Stimulated activated CD8-positive, alpha-beta memory T cell treated with anti-CD3 and anti-CD28 coated beads, Interleukin-15, amount 100 ng/mL, for 48 hours (primary cell): ENCODE data around the gene RIMBP2.
"Not testable (repeated sequence)": the region's sequence is repeated elsewhere in the genome, so short reads cannot be mapped to it uniquely, and the experiment has no call there.

Experiments
- DNase-seq, 2 donors: peaks; one replicate each; pipeline ENCODE4 v3.0.0-alpha.2; 2020; ENCODE audit warnings: low read depth in 2 of 2

The RIMBP2 gene

DNA sequence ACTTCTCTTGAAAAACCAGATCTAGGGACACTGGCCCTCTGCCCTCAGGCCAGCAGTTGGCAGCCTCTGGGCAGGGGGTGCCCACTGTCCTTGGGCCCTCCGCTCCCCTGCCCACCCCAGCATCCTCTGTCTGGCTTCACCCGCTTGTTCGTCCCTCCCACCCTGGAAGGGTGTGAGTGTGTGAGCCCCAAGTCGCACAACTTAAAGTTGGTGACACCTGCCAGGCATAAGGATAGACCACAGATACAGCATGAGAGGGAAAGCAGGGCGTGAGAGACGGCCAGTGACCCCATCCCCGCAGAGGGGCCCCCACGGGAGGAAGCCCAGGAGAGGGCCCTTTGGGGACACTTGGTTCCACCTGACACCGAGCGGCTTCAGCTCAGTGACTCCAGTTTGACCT is 23.5 kb upstream of the RIMBP2 start:
- DNase-seq: no peak

DNA sequence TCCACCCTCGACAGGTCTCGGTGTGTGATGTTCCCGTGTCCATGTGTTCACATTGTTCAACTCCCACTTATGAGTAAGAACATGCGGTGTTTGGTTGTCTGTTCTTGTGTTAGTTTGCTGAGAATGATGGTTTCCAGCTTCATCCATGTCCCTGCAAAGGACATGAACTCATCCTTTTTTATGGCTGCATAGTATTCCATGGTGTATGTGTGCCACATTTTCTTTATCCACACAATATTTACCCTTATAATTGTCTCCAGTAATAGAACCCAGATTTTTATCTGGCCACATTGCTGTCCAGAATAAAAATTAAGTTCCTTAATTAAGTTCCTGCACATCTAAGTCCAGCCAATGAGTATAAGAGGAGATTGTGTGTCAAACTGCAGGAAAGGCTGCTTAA is 22.3 kb upstream of the RIMBP2 start:
- not testable (repeated sequence) for DNase-seq

- DNase-seq: no peak
Observed at GRCh38 chr12:130737731-130738130, 21.6 kb upstream of the RIMBP2 start.

GRCh38 chr12:130729344-130729743 is 13.2 kb upstream of the RIMBP2 start:
- DNase-seq: no peak

GRCh38 chr12:130728158-130729058 is 12.3 kb upstream of the RIMBP2 start:
- DNase-seq: no peak

DNA sequence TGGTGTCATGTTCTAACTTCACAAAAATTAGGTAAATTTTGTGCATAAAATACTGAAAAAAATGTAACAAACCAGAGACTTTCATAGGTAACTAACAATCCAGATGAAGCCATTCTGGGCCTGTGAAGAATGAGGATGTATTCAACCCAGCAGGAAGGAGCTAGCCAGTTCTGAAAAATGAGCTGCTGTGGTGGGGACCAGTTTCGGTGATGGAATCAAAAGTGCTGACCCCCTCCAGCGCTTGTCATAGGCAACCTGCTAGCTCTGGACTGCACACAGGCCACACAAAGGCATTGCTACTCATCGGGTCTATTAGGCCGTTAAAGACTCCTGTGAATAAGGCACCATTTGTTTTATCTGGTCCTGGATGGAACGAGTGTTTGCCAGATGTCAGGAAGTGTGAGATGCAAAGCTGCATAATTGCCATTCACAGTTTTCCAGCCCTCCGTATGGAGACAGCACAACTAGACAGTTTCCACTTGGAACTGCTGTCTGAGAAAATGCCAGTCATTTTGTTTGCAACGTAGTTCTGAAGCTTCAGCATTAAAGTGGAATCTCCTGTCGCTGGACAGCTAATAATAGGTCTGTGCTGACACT is 3.3 kb upstream of the RIMBP2 start:
- DNase-seq: no peak

DNA sequence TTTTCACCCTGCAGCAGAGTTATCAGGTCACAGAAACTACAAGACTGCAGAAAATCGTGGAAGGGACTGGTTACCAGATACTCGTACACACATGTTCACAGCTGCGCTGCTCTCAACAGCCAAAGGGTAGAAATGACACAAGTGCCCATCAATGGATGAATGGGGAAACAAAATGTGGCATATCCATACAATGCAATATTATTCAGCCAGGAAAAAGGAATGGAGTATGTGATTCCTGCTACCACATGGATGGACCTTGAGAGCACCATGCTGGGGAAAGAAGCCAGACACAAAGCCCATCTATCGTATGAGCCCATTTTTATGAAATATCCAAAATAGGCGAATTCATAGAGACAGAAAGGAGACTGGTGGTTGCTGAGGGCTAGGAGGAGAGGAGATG is 1.7 kb upstream of the RIMBP2 start:
- no peak for DNase-seq

DNA sequence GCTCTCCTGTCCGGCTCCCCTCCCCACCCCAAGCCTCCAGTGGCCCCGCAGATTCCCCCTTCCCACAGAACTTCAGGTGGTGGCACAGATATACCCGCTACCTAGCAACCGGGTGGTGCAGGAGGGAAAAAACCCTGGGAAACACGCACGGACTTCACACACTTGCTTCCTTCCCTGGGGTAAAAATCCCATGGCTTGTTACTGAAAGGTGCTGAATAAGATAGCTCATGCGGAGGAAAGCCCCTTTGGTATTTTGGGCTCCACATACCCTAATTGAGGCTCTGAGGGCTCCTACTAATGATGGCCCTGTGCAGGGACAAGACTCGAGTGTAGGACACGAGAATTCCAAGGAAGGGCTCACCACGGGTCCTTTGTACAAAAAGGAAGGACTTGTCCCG is 869 bp upstream of the RIMBP2 start:
- DNase-seq: no peak

DNA sequence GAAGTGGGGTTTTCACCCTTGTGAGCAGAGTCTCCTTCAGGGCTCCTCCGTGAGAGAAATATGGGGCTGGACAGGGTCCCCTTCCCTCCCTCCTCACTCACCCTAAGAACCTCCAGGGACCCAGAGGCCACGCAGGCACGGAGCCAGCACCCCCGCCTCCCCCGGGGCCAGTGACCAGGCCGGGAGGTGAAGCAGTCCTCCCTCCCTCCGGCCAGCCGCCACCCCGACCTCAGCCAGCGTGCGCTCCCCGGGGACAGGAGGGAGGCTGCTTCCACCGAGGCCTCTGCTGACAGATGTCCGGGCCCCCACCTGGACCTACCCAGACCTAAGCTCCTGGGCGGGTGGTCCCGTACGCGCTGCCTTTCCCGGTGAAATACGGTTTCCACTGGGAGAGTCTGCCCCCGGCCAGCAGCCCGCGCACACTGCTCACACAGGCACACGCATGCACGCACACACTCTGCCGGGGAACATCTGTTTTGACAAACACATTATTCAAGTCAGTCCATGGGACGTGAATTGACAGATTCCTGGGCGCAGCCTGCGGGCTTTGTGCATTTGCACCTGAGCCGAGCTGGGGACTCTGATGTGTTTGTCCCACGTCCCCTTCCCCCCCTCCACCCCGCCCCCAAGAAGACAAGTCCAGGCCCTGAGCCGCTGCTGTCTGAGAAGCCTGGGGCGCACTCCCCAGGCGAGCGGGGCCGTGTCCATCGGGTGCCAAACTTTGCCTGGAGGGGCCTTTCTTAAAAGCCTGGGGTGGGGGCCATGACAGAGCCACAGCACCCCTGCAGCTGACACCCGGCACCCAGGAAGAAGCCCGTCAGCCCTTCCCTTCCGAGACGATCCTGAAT is 725 bp downstream of the RIMBP2 start:
- DNase-seq: no peak

- no peak for DNase-seq
Observed at GRCh38 chr12:130714591-130715149, 1.4 kb downstream of the RIMBP2 start.

- DNase-seq: no peak
Observed at GRCh38 chr12:130714091-130714590, 2.0 kb downstream of the RIMBP2 start.

- no peak for DNase-seq
Observed at GRCh38 chr12:130713581-130713991, 2.5 kb downstream of the RIMBP2 start.

DNA sequence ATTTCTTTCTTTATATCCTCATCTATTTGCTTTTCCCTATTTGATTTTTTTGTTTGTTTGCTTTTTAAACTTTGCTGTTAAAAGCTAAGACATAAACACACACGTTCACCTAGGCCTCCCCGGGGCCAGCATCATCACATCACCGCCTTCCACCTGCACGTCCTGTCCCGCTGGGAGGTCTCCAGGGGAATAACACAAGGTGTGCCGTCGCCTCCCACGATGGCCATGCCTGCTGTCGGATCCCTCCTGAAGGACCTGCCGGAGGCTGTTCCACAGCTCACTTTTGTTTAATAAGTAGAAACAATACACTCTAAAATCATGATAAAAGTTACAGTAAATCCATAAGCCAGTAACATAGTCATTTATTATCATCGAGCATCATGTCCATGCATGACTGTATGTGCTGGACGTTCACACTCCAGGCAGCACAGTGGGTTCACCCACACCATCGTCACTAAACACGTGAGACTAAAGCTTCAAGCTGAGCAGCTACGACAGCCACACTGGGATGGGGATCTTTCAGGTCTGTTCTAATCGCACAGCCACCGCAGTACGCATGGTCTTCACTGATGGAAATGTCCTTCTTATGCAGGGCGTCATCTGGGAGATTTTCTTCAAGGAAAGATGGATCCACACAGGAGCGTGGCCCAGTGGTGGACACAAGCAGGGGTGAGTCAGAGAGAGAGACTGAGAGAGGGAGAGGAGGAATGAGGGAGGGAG is 3.6 kb downstream of the RIMBP2 start:
- no peak for DNase-seq

- DNase-seq: no peak
Observed at GRCh38 chr12:130711756-130712155, 4.3 kb downstream of the RIMBP2 start.

DNA sequence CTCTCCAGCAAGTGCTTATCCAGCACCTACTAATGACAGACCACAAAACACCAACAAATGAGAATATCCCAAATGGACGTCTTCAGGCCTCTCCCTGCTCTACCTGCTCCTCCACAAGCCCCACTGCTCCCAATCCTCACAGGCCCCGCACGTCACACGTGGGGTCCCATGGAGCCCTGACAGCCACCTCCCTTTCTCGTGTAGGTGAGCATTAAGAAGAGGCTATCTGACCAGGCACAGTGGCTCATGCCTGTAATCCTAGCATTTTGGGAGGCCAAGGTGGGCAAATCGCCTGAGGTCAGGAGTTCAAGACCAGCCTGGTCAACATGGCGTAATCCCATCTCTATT is 5.4 kb downstream of the RIMBP2 start:
- no peak for DNase-seq

DNA sequence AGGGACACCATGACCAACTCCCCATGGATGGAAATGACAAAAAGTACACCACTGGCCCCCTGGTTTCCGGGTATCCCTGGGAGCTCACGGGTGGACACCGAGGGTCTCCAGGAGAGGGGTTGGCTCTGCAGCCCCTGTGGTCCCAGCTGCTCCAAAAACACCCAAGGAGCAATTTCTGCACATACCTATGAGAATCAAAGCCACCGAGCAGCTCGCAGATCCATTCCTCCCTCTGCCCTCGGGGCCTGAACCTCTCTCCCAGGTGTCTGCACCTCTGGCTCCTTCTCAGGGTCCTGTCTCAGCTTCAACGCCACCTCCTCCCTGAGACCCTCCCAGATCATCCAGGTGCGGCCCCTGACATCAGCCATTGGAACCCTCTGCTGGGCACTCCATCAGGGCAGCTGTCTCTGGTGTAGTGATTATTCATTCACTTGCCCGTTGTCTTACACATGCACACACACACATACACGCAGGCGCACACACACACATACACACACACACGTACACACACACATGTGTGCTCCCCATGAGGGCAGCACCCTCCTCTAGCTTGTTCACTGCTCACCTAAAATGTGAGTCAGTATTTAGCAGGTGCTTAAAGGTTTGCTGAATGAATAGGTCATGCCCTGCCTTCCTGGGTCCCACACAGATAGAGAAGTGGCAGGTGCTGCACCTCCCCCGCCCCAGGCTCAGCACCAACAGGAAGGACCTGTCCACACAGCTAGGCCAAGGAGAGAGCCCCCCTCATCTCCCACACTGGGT is 5.9 kb downstream of the RIMBP2 start:
- no peak for DNase-seq

DNA sequence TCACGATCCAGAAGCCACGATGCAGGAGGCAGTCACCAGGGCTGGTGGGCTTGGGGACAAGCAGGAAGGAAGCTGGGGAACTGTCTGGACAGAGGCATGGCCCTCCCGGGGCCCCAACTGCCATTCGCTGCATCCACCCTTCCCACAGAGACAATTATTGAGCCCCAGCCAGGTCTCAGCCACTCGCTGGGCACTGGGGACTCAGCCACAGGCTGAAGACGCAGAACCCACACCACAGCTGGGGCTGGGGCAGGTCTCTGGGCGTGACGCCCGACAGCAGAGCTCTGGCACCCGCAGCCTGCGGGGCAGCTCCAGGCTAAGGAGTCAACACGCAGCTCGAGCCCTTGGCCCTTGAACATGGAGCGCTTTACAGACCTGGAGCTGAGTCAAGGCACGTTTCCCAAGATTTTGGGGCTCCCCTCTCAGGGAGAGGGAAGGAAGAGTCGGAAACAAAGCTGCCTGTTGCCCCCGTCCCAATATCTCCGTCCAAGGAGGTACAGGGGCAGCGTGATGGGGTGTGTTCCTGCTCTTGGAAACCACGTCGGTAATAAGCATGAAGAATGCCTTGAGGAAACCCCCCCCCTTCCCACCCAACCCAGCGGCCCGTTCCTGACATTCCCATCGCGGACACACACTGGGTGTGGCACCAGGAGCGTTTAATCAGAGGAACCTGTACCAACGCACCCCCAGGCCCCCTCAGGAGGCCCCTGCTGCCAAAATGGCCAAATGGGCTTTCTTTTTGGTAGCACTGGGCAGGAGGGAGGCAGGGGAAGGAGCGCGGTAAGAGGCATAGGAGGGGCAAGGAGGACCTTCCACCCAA is 6.7 kb downstream of the RIMBP2 start:
- DNase-seq: no peak

DNA sequence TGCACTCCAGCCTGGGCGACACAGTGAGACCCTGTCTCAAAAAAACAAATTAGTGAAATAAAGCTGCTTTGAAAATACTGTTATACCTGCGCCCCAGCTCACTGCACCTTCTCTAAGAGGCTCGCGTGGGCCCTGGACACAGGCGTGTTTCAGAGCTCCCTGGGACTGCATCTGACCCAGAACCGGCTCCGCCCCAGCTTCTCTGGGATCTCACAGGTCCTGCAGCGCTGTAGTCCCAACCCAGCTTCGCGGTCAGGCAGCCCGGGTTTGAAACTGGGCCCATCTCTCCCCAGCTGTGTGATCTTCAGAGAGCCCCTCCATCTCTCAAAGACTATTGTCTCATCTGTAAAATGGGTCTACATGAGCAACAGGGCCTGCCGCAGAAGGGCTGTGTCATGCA is 7.5 kb downstream of the RIMBP2 start:
- DNase-seq: no peak

DNA sequence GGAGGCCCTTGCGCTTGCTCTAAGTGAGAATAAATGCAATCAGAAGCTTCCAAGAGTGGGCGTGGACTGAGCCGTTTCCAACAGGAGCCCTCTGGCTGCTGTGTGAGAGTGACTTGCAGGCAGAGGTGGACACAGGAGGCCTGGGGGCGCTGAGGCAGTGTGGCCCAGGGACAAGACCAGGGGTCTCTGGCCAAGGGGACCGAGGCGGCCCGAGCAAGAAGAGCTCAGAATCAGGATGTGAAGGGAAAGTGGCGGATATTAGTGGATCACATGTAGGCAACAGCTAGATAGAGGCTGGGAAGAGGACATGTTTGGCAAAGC is 8.6 kb downstream of the RIMBP2 start:
- no peak for DNase-seq
